GM13976 (cell line): Measurements from ENCODE around the gene KRT13.

Source experiments
- DNase-seq: peaks from one replicate; pipeline ENCODE4 v3.0.0; 2012; ENCODE audit warnings: low spot score
- CTCF ChIP-seq: IDR thresholded peaks from 2 replicates; pipeline ENCODE4 v1.5.1; 2012; ENCODE audit warnings: borderline replicate concordance, mild to moderate bottlenecking; ENCODE audit not compliant: insufficient read depth; ENCODE audit errors: extremely low read depth, missing control alignments, control extremely low read depth
- in situ Hi-C: fragments of 300-500 bp; cut with MboI; formaldehyde crosslinking; loops from one replicate; pipeline ENCODE4 v1.12.0; 2022; ENCODE audit warnings: low sequenced_read_pairs, mixed read lengths, inconsistent platforms; ENCODE audit not compliant: unreplicated experiment

The KRT13 gene

GRCh38 chr17:41451154-41451728 is 54.2 kb downstream of the KRT13 start:
- in situ Hi-C loops, result no loop called here
- DNase-seq, result no peak
- no peak for TF ChIP-seq CTCF
